GM15510 (cell line): ENCODE data around the gene PIP.

Source experiments
- POLR2A ChIP-seq: IDR thresholded peaks from 3 replicates; pipeline ENCODE4 v1.6.1; 2011; ENCODE audit warnings: borderline replicate concordance; ENCODE audit not compliant: insufficient read length; ENCODE audit errors: extremely low read depth

The PIP gene

DNA sequence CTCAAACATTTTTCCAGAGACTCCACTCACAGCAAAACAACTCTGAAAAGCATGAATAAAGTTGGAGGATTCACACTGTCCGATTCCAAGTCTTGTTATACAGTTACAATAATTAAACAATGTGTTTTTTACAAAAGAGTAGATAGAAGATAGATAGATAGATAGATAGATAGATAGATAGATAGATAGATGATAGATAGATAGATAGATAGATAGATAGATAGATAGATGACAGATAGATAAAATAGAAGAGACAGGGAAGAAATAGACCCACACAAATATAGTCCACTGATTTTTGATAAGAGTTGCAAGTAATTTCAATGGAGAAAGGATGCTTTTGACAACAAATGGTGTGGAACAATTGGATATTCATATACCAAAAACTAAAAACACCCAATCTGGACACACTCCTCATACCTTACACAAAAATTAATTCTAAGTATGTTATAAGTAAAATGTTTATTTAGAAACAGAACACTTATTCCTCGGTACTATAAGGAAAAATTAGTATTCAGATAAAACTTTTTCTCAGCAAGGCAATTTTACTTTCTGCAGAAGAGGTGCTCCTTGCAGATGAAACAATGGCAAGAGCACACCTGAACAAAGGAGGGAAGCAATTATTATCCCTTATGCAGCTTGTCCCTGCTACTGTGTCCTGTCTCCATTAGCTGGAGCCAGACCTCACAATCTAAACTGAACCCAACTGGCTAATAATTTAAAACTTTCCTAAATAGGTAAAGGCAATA, 45.7 kb downstream of the PIP start:
- TF ChIP-seq POLR2A, result no peak

DNA sequence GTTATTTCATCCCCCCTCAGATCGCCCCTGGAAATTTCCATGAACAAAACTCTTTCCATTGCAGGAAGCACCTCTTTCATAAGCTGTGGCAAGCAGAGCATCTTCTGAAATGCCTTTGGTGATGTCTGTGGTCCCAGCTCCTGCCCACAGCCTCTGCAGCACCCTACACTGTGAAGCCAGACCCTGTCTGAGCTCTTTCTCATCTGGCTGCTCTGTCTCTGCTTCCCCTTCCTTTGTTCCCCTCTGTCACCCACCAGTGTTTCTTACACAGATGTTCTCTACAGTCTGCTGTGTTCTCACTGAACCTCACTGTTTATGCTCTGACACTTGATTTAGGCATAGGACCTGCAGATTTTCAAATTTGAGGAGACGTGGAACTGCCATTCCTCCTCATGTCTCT, 49.5 kb downstream of the PIP start:
- no peak for TF ChIP-seq POLR2A

DNA sequence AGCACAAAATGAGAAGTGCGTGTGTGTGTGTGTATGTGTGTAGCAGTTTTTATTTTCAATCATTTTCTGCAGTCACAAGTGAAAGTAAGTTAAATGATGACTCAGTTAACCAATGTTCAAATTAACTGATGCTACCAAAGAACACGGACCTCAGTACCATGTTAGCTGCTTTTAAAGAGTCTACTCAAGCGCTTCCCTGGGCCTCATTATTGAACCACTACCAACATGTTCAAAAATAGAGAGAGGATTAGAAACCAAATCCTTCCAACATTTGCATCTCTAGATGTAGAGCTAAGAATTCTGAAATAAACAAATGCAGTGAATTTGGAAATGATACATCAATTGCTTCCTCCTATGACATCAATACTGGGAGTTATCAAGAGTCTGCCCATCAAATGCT, 51.1 kb downstream of the PIP start, which contains the start of gene TAS2R39:
Gene TAS2R39 (plus strand): TSS at position 396 of the 400 bp plus-strand sequence. CDS start 0 bp downstream, at position 396.
- TF ChIP-seq POLR2A, result no peak

DNA sequence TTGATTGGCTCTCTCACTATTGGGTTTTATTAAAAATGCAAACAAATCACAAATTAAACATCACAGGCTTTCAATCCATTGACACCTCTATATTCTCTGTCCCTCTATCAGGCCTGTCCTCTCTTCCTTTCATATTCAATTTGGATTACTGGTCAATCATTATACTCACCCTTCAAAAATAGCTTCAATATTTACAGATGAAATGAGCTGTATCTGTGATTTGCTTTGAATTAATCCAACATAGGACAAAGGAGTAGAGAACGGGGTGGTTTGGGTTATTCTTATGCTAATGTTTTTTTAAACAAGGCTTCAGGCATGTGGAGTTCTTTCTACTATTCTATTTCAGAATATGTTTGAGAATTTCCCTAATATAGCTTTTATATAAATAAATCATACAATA, 53.7 kb downstream of the PIP start:
- TF ChIP-seq POLR2A, result no peak

DNA sequence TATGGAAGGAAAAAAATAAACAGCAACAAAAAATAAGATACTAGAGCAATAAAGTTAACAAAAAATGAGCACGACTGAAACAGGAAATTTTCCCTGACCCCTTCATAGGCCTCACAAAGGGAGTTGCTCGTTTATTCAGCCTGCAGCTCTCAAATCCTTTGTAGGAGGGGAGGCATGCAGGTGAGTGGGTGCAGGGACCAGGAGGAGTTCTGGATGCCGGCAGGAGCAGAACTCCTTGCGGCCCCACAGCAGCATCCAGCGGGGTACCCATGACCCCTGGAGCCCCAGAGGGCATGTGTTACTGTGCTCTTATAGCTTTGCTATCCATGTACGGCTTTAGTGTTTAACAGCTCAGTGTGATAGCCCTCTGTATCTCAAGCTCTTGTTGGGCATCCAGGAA, 57.1 kb downstream of the PIP start:
- TF ChIP-seq POLR2A, result no peak
